ENCODE results near the gene FASN.
"Not testable (repeated sequence)": the region's sequence is repeated elsewhere in the genome, so short reads cannot be mapped to it uniquely, and the experiment has no call there.

The FASN gene

DNA sequence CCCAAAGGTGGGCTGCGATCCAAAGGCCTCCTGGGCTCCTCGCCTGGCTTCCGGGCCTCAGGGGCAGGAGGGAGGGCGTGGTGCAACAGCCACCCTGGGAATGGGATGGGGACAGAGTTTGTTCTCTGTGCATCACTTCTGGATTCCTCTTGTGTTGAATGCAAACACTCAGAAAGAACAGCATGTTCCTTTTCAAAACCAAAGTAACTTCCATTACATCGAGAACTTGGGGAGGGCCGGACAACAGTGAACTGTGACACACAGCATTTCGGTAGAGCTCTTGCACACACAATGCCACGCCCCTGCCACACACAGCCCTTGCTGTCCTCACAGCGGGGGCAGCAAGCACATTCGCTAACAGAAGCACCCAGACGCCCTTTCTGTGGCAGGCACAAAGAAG is 36.1 kb upstream of the FASN start:
- Histone ChIP-seq H3K4me1 (no peaks in the 10 kb centered on the region; the same call in 1 of the 2 replicates), H3K27me3 (no peaks in the 10 kb centered on the region), H3K9me3 (no peaks in the 10 kb centered on the region), H3K36me3 (no peaks in the 10 kb centered on the region; the same call in 1 of the 2 replicates), H3K4me3 (ENCODE audit: low read depth, low read length) (no peak overlapping the region)
- TF ChIP-seq, protein P1, sequence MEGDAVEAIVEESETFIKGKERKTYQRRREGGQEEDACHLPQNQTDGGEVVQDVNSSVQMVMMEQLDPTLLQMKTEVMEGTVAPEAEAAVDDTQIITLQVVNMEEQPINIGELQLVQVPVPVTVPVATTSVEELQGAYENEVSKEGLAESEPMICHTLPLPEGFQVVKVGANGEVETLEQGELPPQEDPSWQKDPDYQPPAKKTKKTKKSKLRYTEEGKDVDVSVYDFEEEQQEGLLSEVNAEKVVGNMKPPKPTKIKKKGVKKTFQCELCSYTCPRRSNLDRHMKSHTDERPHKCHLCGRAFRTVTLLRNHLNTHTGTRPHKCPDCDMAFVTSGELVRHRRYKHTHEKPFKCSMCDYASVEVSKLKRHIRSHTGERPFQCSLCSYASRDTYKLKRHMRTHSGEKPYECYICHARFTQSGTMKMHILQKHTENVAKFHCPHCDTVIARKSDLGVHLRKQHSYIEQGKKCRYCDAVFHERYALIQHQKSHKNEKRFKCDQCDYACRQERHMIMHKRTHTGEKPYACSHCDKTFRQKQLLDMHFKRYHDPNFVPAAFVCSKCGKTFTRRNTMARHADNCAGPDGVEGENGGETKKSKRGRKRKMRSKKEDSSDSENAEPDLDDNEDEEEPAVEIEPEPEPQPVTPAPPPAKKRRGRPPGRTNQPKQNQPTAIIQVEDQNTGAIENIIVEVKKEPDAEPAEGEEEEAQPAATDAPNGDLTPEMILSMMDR (IDR thresholded peaks at IDR 0.05; ENCODE audit: low read depth, low read length) = no peak
- DNase-seq = no peak

DNA sequence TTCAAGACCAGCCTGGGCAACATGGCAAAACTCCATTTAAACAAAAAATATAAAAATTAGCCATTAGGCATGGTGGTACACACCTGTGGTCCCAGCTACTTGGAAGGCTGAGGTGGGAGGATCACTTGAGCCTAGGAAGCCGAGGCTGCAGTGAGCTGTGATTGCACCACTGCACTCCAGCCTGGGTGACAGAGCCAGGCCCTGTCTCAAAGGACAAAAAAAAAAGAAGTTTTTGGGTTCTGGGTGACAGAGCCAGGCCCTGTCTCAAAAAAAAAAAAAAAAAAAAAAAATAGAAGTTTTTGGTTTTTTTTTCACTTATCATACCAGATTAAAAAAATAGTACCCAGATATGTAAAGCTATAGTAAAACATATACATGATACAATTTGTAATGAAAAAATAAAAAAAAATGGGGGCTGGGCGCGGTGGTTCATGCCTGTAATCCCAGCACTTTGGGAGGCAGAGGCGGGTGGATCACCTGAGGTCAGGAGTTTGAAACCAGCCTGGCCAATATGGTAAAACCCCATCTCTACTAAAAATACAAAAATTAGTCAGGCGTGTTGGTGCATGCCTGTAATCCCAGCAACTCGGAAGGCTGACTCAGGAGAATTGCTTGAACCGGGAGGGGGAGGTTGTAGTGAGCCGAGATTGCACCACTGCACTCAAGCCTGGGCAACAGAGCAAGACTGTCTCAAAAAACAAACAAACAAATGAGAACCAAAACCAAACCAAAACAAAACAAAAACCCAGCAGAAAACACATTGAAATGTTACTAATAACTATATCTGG is 35.3 kb upstream of the FASN start:
- DNase-seq, H3K9me3 ChIP-seq, H3K4me1 ChIP-seq: not testable (repeated sequence)

DNA sequence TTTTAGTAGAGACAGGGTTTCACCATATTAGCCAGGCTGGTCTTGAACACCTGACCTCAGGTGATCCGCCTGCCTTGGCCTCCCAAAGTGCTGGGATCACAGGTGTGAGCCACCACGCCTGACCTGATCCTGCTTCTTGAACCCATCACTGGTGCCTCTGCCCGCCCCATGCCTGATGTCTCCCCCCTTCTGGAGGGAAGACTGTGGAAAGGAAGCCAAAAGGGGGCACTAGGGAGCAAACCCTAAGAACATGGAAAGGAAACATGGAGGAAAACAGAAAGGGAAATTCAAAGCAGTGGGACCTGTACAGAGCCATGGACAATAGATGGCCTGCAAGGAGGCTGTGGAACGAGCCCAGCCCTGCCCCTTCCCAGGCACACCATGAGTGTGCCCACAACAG is 31.1 kb upstream of the FASN start:
- DNase-seq = no peak
- TF ChIP-seq, protein P1 (IDR thresholded peaks at IDR 0.05; ENCODE audit: low read depth, low read length) = peak; percentile 33
- no peak overlapping the region for H3K4me3 ChIP-seq (ENCODE audit: low read depth, low read length)
- H3K27me3 ChIP-seq = no peaks in the 10 kb centered on the region
- H3K4me1 ChIP-seq = no peaks in the 10 kb centered on the region; the same call in 1 of the 2 replicates
- peaks cover 9% of the 10 kb centered on the region for H3K36me3 ChIP-seq
- no peaks in the 10 kb centered on the region for H3K9me3 ChIP-seq

More for the DNA sequence above, 35.3 kb upstream of the FASN start:
- not testable (repeated sequence) for H3K36me3 ChIP-seq; H3K4me3 ChIP-seq (ENCODE audit: low read depth, low read length); H3K27me3 ChIP-seq

DNA sequence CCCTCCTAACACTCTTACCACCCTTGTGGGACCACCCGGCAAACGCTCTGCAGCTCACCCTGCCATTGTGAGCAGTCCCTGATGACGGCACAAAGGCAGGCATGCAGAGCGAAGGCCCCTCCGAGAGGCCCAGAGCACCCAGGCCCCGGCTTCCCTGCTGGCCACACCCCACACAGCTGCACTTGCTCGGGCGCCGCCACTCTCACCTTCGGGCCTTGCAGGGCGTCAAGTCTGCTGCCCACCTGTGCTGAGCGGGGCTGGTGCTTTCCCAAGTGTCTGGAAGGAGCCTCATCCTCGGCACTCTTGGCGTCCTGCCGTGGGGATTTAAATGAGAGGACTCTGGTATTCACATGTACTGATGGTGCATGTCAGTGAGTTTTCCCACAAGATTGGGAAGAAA is 30.3 kb upstream of the FASN start:
- no peak for DNase-seq
- no peak overlapping the region for H3K4me3 ChIP-seq (ENCODE audit: low read depth, low read length)
- H3K9me3 ChIP-seq = no peaks in the 10 kb centered on the region
- no peaks in the 10 kb centered on the region for H3K27me3 ChIP-seq
- TF ChIP-seq, protein P1 (IDR thresholded peaks at IDR 0.05; ENCODE audit: low read depth, low read length) = no peak
- H3K4me1 ChIP-seq = no peaks in the 10 kb centered on the region
- H3K36me3 ChIP-seq = peaks cover 11% of the 10 kb centered on the region

DNA sequence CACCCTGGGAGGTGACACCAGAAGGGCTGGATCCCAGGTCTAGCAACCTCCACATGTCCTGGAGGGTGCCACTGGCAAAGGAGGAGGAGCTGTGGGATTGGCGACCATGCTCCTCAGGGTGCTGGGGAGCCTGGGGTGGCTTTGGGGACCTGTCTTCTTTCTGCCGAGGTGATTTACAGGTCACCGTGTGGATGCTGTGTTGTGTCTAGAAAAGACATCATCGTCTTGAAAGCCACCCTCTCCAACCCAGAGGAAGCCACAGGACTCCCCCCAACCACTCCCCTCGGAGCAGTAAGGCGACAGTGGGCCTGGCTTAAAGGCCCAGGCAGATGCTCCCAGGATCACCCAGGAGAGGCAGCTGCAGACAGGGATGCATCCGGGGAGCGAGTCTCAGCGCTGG is 29.7 kb upstream of the FASN start:
- Histone ChIP-seq H3K27me3 (no peaks in the 10 kb centered on the region), H3K4me3 (ENCODE audit: low read depth, low read length) (no peak overlapping the region), H3K9me3 (no peaks in the 10 kb centered on the region), H3K36me3 (peaks cover 11% of the 10 kb centered on the region), H3K4me1 (no peaks in the 10 kb centered on the region; the same call in 1 of the 2 replicates)
- DNase-seq = no peak
- TF ChIP-seq, protein P1 (IDR thresholded peaks at IDR 0.05; ENCODE audit: low read depth, low read length) = no peak

DNA sequence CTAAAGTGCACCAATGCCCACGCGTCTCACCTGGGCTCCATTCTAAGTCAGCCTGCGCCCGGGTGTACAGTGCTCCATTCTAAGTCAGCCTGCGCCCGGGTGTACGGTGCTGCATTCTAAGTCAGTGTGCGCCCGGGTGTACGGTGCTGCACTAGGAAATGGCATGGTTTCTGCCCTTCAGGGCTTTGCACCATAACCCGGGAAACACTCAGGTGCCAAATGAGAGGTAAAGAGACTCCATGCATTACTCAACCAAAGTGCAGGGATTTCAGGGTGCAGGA is 29.2 kb upstream of the FASN start:
- H3K27me3 ChIP-seq = no peaks in the 10 kb centered on the region
- TF ChIP-seq, protein P1 (IDR thresholded peaks at IDR 0.05; ENCODE audit: low read depth, low read length) = no peak
- DNase-seq = no peak
- H3K36me3 ChIP-seq = peaks cover 11% of the 10 kb centered on the region
- no peak overlapping the region for H3K4me3 ChIP-seq (ENCODE audit: low read depth, low read length)
- no peaks in the 10 kb centered on the region; the same call in 1 of the 2 replicates for H3K4me1 ChIP-seq
- no peaks in the 10 kb centered on the region for H3K9me3 ChIP-seq
